GM23248 (cell line): ENCODE results near the gene MORC3.
"Not testable (repeated sequence)": the region's sequence is repeated elsewhere in the genome, so short reads cannot be mapped to it uniquely, and the experiment has no call there.

ENCODE experiments used
- EZH2 ChIP-seq: fragments of 200-600 bp; sonication (generic); IDR thresholded peaks from 2 replicates; pipeline ENCODE4 v1.6.1; 2018; ENCODE audit warnings: antibody characterized with exemption, mild to moderate bottlenecking; ENCODE audit not compliant: insufficient read depth, poor library complexity, severe bottlenecking
- EZH2phosphoT487 ChIP-seq: fragments of 200-600 bp; sonication (generic); IDR thresholded peaks from 2 replicates; pipeline ENCODE4 v1.6.1; 2018; ENCODE audit warnings: antibody characterized with exemption, moderate library complexity, mild to moderate bottlenecking, low read depth; ENCODE audit not compliant: insufficient read depth

GRCh38 chr21:36313446-36313845 is 6.6 kb upstream of the MORC3 start:
- not testable (repeated sequence) for TF ChIP-seq EZH2phosphoT487, EZH2
